Muscle of leg (tissue), 11 donors: ENCODE measurements around the gene BCL2L11. TPM values are rescaled to one million over a fixed set of nuclear protein-coding genes. Genes with fewer than 3 reads are reported as not detected.
A peak's percentile ranks its signal among the peaks of the same experiment; 100 is the strongest.

ENCODE experiments used
- DNase-seq: peaks from one replicate; pipeline ENCODE4 v3.0.0; 2013
- H3K27ac ChIP-seq: one replicate; pipeline ENCODE4 v1.5.1; 2013; ENCODE audit warnings: mild to moderate bottlenecking, low read length, control low read depth
- H3K27me3 ChIP-seq: one replicate; pipeline ENCODE4 v1.6.1; 2013; ENCODE audit warnings: low read length; ENCODE audit not compliant: control insufficient read depth, insufficient read depth
- H3K36me3 ChIP-seq: one replicate; pipeline ENCODE4 v1.6.1; 2013; ENCODE audit warnings: low read length; ENCODE audit not compliant: control insufficient read depth, insufficient read depth
- H3K4me1 ChIP-seq: one replicate; pipeline ENCODE4 v1.6.1; 2013; ENCODE audit warnings: low read length; ENCODE audit not compliant: control insufficient read depth, insufficient read depth
- H3K4me3 ChIP-seq: one replicate; pipeline ENCODE4 v1.5.1; 2013; ENCODE audit warnings: low read length, control low read depth
- H3K9me3 ChIP-seq: replicated peaks from 2 replicates; pipeline ENCODE4 v1.6.1; 2013; ENCODE audit warnings: low read depth, low read length; ENCODE audit not compliant: control insufficient read depth
- WGBS: methylation state at CpG from one replicate; pipeline ENCODE4 v1.1.5; 2013; ENCODE audit warnings: missing lambda C conversion rate; ENCODE audit not compliant: insufficient coverage; 5-methylcytosine and 5-hydroxymethylcytosine counted together
- polyA plus RNA-seq, 8 donors: library from polyadenylated mRNA; unstranded; fragments of 120-200 nt; gene quantifications; one replicate each; pipeline versions ENCODE4 v1.2.1 to v1.2.3, GENCODE V29; 2013; ENCODE audit warnings: inconsistent platforms in 1 of 8, low replicate concordance in 1 of 8; ENCODE audit not compliant: insufficient read length in 8 of 8, insufficient read depth in 1 of 8
- total RNA-seq: library from RNA; stranded (reverse); fragments of 120-200 nt; gene quantifications from one replicate; pipeline ENCODE4 v1.2.4, GENCODE V29; 2013

The BCL2L11 gene
- total and polyA plus RNA-seq, 9 donors: 5.9 to 9.6 (median 6.9) TPM

DNA sequence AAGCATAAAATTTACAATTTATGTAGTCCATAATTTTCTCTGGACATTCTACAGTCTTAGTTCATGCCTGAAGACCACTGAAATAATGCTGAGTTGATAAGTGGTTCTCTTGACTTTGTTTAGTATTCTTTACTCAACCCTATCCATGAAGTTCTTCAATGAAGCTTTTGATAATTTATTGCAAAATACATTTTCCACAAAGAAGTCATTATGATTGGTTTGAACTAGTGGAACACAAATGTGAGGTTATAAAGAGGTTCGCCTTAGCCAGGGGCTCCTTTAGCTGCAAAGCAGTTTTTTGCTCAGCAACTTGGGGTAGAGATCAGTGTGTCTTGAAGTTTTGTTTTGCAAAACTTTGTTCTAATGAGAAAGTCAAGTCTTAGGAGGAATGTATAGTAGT lies 5.9 kb downstream of the BCL2L11 start:
- no peak for DNase-seq
- peaks cover 9% of the 10 kb centered on the region for H3K36me3 ChIP-seq
- no CpG with 5 or more reads among the region's 1 CpG for WGBS

DNA sequence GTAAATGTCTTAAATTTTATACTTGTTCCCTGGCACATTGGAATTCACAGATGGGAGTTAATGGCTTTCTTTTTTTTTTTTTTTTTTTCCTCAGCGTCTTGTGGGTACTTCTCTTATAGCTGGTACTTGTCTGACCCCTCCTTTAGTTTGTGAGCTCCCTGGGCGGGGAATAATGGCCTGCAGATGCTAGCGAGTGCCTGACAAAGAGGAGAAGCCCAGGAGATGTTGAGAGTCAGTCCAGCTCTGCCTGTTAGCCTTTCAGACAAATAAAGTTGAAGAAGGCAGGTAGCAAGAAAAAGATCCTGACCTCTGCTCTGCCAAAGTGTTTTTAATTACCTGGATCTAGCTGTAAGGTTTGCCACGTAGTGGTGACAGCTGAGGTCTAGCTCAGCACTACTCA lies 6.6 kb downstream of the BCL2L11 start:
- Histone ChIP-seq H3K9me3 (no peaks in the 10 kb centered on the region), H3K4me3 (no peak overlapping the region), H3K4me1 (peaks cover 5% of the 10 kb centered on the region), H3K36me3 (peaks cover 9% of the 10 kb centered on the region), H3K27me3 (no peaks in the 10 kb centered on the region), H3K27ac (no peak overlapping the region)
- no peak for DNase-seq
- WGBS: 55% methylated on average over 3 of the region's 4 CpGs

More for the DNA sequence above, 5.9 kb downstream of the BCL2L11 start:
- H3K27me3 ChIP-seq: peaks cover 6% of the 10 kb centered on the region
- H3K27ac ChIP-seq: no peak overlapping the region
- H3K4me3 ChIP-seq: no peak overlapping the region
- H3K4me1 ChIP-seq: peaks cover 11% of the 10 kb centered on the region
- H3K9me3 ChIP-seq: no peaks in the 10 kb centered on the region

DNA sequence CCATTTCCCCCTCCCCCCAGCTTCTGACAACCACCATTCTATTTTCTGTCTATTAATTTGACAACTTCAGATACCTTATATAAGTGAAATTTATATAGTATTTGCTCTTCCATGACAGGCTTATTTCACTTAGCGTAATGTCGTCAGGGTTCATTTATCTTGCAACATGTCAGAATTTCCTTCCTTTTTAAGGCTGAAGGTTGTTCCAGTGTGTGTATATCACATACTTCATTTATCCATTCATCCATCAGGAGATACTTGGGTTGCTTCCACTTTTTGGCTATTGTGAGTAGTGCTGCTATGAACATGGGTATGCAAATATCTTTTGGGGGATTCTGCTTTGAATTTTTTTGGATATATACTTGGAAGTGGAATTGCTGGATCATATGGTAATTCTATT lies 7.4 kb downstream of the BCL2L11 start:
- Histone ChIP-seq H3K27me3 (no peaks in the 10 kb centered on the region), H3K27ac (no peak overlapping the region), H3K4me1 (peaks cover 5% of the 10 kb centered on the region), H3K36me3 (peaks cover 9% of the 10 kb centered on the region), H3K9me3 (no peaks in the 10 kb centered on the region), H3K4me3 (no peak overlapping the region)
- no CpG with 5 or more reads among the region's 2 CpGs for WGBS
- DNase-seq: no peak

DNA sequence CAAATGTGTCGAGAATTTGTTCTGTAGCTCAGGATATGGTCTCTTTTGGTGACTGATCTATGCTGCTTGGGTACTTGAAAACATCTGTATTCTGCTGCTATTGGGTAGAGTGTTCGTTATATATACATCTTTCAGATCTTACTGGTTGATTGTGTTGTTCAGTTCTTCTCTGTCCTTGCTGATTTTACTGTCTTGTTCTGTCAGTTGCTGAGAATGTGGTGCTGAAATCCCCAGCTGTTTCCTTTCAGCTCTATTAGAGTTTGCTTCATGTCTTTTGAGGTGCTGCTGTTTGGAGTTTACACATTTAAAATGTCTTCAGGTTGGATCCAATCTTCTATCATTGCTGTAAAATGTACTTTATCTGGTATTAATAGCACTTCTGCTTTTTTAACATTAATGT lies 12.9 kb downstream of the BCL2L11 start:
- Histone ChIP-seq H3K27ac (no peak overlapping the region), H3K27me3 (no peaks in the 10 kb centered on the region), H3K4me1 (peaks cover 2% of the 10 kb centered on the region), H3K36me3 (no peaks in the 10 kb centered on the region), H3K9me3 (no peaks in the 10 kb centered on the region), H3K4me3 (no peak overlapping the region)
- DNase-seq: no peak
- no CpG with 5 or more reads among the region's 2 CpGs for WGBS

DNA sequence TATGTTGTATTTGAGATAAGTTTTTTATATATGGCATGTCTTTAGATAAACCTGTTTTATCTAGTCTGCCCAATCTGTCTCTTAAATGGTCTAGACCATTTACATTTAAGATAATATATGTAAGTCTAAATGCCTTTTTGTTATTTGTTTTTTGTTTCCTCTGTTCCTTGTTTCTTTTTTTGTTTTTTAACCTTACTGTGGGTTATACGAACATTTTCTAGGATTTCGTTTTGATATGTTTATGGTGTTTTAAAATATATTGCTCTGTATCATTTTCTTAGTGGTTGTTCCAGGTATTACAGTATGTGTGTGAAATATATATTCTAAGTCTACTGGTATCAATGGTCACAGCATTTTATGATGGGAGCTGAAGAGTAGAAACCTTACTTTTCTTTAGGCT lies 13.3 kb downstream of the BCL2L11 start:
- Histone ChIP-seq H3K9me3 (no peaks in the 10 kb centered on the region), H3K4me3 (no peak overlapping the region), H3K36me3 (no peaks in the 10 kb centered on the region), H3K4me1 (peaks cover 6% of the 10 kb centered on the region), H3K27me3 (no peaks in the 10 kb centered on the region), H3K27ac (no peak overlapping the region)
- WGBS: no CpG with 5 or more reads among the region's 2 CpGs
- DNase-seq: no peak

DNA sequence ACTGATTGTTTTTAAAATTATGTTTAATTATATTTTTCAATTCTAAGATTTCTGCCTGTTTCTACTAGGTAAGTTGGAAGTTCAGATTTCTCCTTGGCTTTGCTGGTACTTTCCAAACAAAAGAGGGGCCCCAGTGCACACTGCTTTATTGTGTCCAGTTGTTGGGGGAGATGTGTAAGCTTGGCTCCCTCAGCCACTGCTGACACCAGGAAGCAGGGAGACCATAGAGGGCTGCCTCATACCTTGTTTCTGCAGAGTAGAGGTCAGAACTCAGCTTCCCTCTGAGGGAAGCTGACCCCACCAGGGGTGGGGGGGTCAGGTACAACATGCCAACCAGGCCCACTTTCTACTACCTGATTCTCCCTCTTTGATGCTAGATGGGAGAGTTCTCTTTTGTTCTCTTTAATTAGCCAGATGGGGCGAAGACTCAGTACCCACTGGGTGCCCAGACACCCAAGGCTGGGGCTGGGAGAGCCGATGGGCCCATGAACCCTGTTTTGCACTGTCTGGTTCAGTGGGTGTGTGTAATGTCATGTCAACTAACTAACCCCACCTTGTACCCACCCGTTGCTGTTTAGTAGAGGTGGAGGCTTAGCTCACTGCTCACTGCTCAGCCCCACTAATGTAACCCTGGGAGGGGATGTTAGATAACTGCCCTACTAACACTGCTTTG lies 14.7 kb downstream of the BCL2L11 start:
- WGBS: no CpG with 5 or more reads among the region's 3 CpGs
- no peak overlapping the region for H3K27ac ChIP-seq

DNA sequence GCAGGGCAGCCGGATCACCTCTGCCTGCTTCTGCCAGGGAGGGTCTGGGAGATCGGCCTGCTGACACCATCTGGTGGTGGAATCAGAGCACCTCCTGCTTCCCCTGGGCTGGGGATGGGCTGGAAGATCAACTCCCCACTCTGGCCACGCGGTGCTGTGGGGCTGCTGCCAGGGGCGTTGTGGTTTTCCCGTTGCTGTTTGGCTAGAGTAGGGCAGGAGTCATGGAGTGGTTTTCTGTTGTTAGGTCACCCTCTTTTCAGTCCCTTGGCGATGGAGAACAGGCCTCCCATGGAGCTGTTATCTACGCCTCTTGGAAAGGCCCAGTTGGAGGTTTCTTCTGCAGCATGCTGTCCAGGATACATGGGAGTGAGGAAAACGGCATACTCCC lies 15.2 kb downstream of the BCL2L11 start:
- Histone ChIP-seq H3K9me3 (no peaks in the 10 kb centered on the region), H3K4me1 (peaks cover 13% of the 10 kb centered on the region), H3K27me3 (no peaks in the 10 kb centered on the region), H3K4me3 (no peak overlapping the region), H3K27ac (no peak overlapping the region), H3K36me3 (no peaks in the 10 kb centered on the region)
- DNase-seq: no peak
- 43% methylated on average over 2 of the region's 9 CpGs for WGBS

More for the DNA sequence above, 14.7 kb downstream of the BCL2L11 start:
- Histone ChIP-seq H3K9me3 (no peaks in the 10 kb centered on the region), H3K4me3 (no peak overlapping the region), H3K27me3 (no peaks in the 10 kb centered on the region), H3K4me1 (peaks cover 13% of the 10 kb centered on the region), H3K36me3 (no peaks in the 10 kb centered on the region)
- no peak for DNase-seq

DNA sequence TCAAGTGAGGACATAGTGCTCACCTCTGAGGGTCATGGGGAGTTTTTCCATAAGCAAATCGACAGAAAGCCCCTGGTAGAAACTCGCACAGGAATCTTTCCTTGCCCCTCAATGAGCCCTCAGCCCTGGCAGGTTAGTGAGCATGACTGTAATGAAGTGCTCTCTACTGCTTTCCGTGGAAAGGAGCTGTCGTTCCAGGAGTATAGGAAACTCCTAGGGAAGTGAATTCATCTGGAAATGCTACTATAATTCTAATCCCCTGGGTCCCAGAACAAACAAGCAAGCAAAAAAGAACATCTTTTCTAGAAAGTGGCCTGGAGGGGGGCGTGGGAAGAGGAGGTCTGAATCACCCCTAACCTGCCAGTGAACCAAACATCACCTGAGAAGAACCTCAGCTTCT lies 18.1 kb downstream of the BCL2L11 start:
- H3K36me3 ChIP-seq: no peaks in the 10 kb centered on the region
- H3K27ac ChIP-seq: no peak overlapping the region
- H3K4me1 ChIP-seq: peaks cover 13% of the 10 kb centered on the region
- no CpG with 5 or more reads among the region's 5 CpGs for WGBS
- DNase-seq: peak; percentile 53
- H3K4me3 ChIP-seq: no peak overlapping the region
- no peaks in the 10 kb centered on the region for H3K9me3 ChIP-seq
- H3K27me3 ChIP-seq: no peaks in the 10 kb centered on the region

DNA sequence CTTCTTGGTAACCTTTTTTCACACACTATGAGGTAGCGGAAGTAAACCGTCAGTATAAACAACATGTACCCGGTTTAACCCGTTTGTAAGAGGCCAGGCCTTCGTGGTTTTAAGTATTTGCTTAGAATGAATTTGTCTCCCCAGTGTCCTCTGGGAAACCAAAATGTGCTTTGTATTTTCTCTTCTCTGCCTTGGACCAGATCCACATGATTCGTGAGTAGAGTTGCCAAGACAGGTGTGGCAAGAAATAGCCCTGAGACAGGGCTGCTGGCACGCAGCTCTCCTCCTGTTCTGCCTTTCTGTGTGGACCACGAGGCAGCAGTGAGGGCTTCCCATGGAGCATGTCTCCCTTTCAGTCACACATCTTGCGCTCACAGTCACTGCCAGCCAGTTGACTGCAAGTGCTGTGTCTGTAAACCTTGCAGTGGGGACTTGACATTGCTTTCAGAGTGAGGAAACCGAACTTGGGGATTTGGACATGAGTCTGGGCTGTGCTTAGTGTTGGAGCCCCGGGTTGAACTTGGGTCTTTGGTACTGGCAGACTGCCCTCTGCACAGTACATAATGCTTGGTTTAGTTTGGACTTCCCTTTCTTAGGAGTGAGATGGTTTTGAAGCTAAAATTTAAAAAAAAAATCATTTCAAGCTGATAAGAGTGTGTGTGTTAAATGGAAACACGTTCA lies 19.1 kb downstream of the BCL2L11 start:
- 43% methylated on average over 5 of the region's 12 CpGs for WGBS
- no peak overlapping the region for H3K4me3 ChIP-seq
- H3K27me3 ChIP-seq: no peaks in the 10 kb centered on the region
- H3K4me1 ChIP-seq: peaks cover 13% of the 10 kb centered on the region
- H3K36me3 ChIP-seq: no peaks in the 10 kb centered on the region
- no peaks in the 10 kb centered on the region for H3K9me3 ChIP-seq
- peak overlapping the region; percentile 36 for H3K27ac ChIP-seq
- peak; percentile 59 for DNase-seq

DNA sequence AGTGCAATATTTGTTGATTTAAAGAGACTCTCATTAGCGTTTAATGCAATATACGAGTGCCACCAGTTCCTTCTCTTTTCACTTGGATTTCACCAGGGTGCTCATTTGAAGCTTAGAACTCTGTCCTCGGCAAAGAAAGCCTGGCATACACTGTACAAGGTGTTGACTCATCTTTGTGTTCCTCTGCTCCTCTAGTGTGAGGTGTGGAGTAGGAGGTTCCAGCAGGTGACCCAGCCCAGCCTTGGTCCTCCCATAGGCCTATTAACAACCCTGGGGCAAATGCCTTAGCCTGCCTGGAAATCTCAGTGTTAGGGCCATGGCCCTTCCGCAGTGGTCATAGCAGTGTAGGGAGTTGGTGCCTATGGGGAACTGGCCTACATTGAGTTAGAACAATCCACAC lies 20.1 kb downstream of the BCL2L11 start:
- no CpG with 5 or more reads among the region's 4 CpGs for WGBS
- Histone ChIP-seq H3K27me3 (no peaks in the 10 kb centered on the region), H3K4me1 (peaks cover 13% of the 10 kb centered on the region), H3K27ac (no peak overlapping the region), H3K9me3 (no peaks in the 10 kb centered on the region), H3K36me3 (no peaks in the 10 kb centered on the region), H3K4me3 (no peak overlapping the region)
- DNase-seq: no peak
